GM18498 (cell line): Measurements from ENCODE around the gene ZNF175.

Source experiments
- ATAC-seq: cut with Tn5 transposase; IDR thresholded peaks from one replicate; pipeline ENCODE4 v1.9.1; 2021; ENCODE audit warnings: mild to moderate bottlenecking, moderate library complexity; ENCODE audit not compliant: unreplicated experiment

Gene ZNF175

GRCh38 chr19:51570962-51571575, at the start of gene ZNF175:
Gene ZNF175 (plus strand): TSS chr19:51571283. CDS start chr19:51573330, 2,047 bp downstream.
- peak; percentile 85 for ATAC-seq

GRCh38 chr19:51521357-51521756, 49.7 kb upstream of the ZNF175 start:
- no peak for ATAC-seq

GRCh38 chr19:51521781-51522180, 49.3 kb upstream of the ZNF175 start:
- no peak for ATAC-seq

GRCh38 chr19:51524666-51525264, 46.3 kb upstream of the ZNF175 start:
- no peak for ATAC-seq

- no peak for ATAC-seq
Measured at GRCh38 chr19:51525651-51526050, 45.4 kb upstream of the ZNF175 start.

- no peak for ATAC-seq
Measured at GRCh38 chr19:51529301-51529700, 41.8 kb upstream of the ZNF175 start.

GRCh38 chr19:51530616-51531015, 40.5 kb upstream of the ZNF175 start:
- no peak for ATAC-seq

GRCh38 chr19:51531349-51532315, 39.5 kb upstream of the ZNF175 start, which contains the start of gene SIGLEC6:
Gene SIGLEC6 (minus strand): TSS chr19:51531670. CDS start chr19:51531648, 22 bp downstream.
- peak; percentile 65 for ATAC-seq

GRCh38 chr19:51535535-51535934, 35.5 kb upstream of the ZNF175 start:
- no peak for ATAC-seq

GRCh38 chr19:51539821-51540366, 31.2 kb upstream of the ZNF175 start:
- no peak for ATAC-seq

GRCh38 chr19:51541458-51542357, 29.4 kb upstream of the ZNF175 start:
- no peak for ATAC-seq

GRCh38 chr19:51542699-51543098, 28.4 kb upstream of the ZNF175 start:
- no peak for ATAC-seq

GRCh38 chr19:51544038-51544437, 27.0 kb upstream of the ZNF175 start:
- ATAC-seq, result no peak

- ATAC-seq, result no peak
Measured at GRCh38 chr19:51546107-51546649, 24.9 kb upstream of the ZNF175 start.

GRCh38 chr19:51546650-51547396, 24.3 kb upstream of the ZNF175 start:
- ATAC-seq, result no peak

- no peak for ATAC-seq
Measured at GRCh38 chr19:51547397-51548212, 23.5 kb upstream of the ZNF175 start.

GRCh38 chr19:51548213-51548651, 22.9 kb upstream of the ZNF175 start:
- ATAC-seq, result no peak

- no peak for ATAC-seq
Measured at GRCh38 chr19:51548891-51549305, 22.2 kb upstream of the ZNF175 start.
